DMS 273 (cell line): ENCODE measurements around the gene KIRREL3.
A peak's percentile ranks its signal among the peaks of the same experiment; 100 is the strongest.

Experiments used
- DNase-seq: peaks from one replicate; lab custom pipeline; 2025; ENCODE audit not compliant: unreplicated experiment; lab: John Stamatoyannopoulos, UW

The KIRREL3 gene

GRCh38 chr11:126793596-126793995 lies 207.0 kb downstream of the KIRREL3 start:
- no peak for DNase-seq

- no peak for DNase-seq
Measured at GRCh38 chr11:126791991-126792390, 208.6 kb downstream of the KIRREL3 start.

- DNase-seq = no peak
Measured at GRCh38 chr11:126791446-126791845, 209.1 kb downstream of the KIRREL3 start.

GRCh38 chr11:126790550-126791081 lies 210.0 kb downstream of the KIRREL3 start:
- DNase-seq = no peak

GRCh38 chr11:126782810-126783209 lies 217.8 kb downstream of the KIRREL3 start:
- DNase-seq = no peak

GRCh38 chr11:126781942-126782341 lies 218.6 kb downstream of the KIRREL3 start:
- DNase-seq = no peak

GRCh38 chr11:126776119-126776518 lies 224.5 kb downstream of the KIRREL3 start:
- no peak for DNase-seq

- no peak for DNase-seq
Measured at GRCh38 chr11:126772267-126772666, 228.3 kb downstream of the KIRREL3 start.

GRCh38 chr11:126768702-126769101 lies 231.9 kb downstream of the KIRREL3 start:
- DNase-seq = no peak

GRCh38 chr11:126766440-126766839 lies 234.1 kb downstream of the KIRREL3 start:
- no peak for DNase-seq

GRCh38 chr11:126765196-126765595 lies 235.4 kb downstream of the KIRREL3 start:
- DNase-seq = no peak

GRCh38 chr11:126764231-126764630 lies 236.3 kb downstream of the KIRREL3 start:
- DNase-seq = no peak

GRCh38 chr11:126756855-126757254 lies 243.7 kb downstream of the KIRREL3 start:
- DNase-seq = peak; percentile 2

- peak; percentile 66 for DNase-seq
Measured at GRCh38 chr11:126756421-126756820, 244.1 kb downstream of the KIRREL3 start.

- peak; percentile 47 for DNase-seq
Measured at GRCh38 chr11:126755526-126755925, 245.0 kb downstream of the KIRREL3 start.

GRCh38 chr11:126754591-126755426 lies 245.8 kb downstream of the KIRREL3 start:
- no peak for DNase-seq

GRCh38 chr11:126753990-126754389 lies 246.6 kb downstream of the KIRREL3 start:
- no peak for DNase-seq

GRCh38 chr11:126751242-126751641 lies 249.3 kb downstream of the KIRREL3 start:
- DNase-seq = peak; percentile 2

- no peak for DNase-seq
Measured at GRCh38 chr11:126748793-126749192, 251.8 kb downstream of the KIRREL3 start.

GRCh38 chr11:126748100-126748791 lies 252.3 kb downstream of the KIRREL3 start:
- DNase-seq = no peak

GRCh38 chr11:126747315-126747714 lies 253.3 kb downstream of the KIRREL3 start:
- no peak for DNase-seq

- no peak for DNase-seq
Measured at GRCh38 chr11:126746443-126746842, 254.1 kb downstream of the KIRREL3 start.
